Neutrophil (primary cell): ENCODE results near the gene VAV1.

ENCODE experiments used
- H3K27ac ChIP-seq: fragments of 200-600 bp; sonication (generic); 2 replicates; pipeline ENCODE4 v1.5.1; 2016; ENCODE audit warnings: mild to moderate bottlenecking, moderate library complexity
- H3K27me3 ChIP-seq: fragments of 200-600 bp; sonication (generic); 2 replicates; pipeline ENCODE4 v1.6.0; 2016; ENCODE audit warnings: mild to moderate bottlenecking
- H3K36me3 ChIP-seq: fragments of 200-600 bp; sonication (generic); 2 replicates; pipeline ENCODE4 v1.5.1; 2017
- H3K4me1 ChIP-seq, 2 experiments: fragments of 200-600 bp in 1 of 2; sonication (generic) in 1 of 2; 1 replicate in 1 of 2; 2 replicates in 1 of 2; pipeline versions ENCODE4 v1.5.1 to v1.6.1; 2013 to 2016; ENCODE audit warnings: low read depth in 1 of 2, low read length in 1 of 2, mild to moderate bottlenecking in 1 of 2, moderate library complexity in 1 of 2; ENCODE audit not compliant: control insufficient read depth in 1 of 2, insufficient read depth in 1 of 2
- H3K4me3 ChIP-seq, 2 experiments: fragments of 200-600 bp in 1 of 2; sonication (generic) in 1 of 2; 1 replicate in 1 of 2; 2 replicates in 1 of 2; pipeline ENCODE4 v1.5.1; 2013 to 2016; ENCODE audit warnings: low read depth in 1 of 2, low read length in 1 of 2, mild to moderate bottlenecking in 1 of 2, moderate library complexity in 1 of 2
- H3K9me3 ChIP-seq: fragments of 200-600 bp; sonication (generic); 2 replicates; pipeline ENCODE4 v1.5.1; 2016
- TF ChIP-seq, protein P1 (sequence below): fragments of 200-600 bp; sonication (generic); IDR thresholded peaks from 2 replicates; pipeline ENCODE4 v1.5.1; 2016; ENCODE audit warnings: antibody characterized with exemption

VAV1 gene

DNA sequence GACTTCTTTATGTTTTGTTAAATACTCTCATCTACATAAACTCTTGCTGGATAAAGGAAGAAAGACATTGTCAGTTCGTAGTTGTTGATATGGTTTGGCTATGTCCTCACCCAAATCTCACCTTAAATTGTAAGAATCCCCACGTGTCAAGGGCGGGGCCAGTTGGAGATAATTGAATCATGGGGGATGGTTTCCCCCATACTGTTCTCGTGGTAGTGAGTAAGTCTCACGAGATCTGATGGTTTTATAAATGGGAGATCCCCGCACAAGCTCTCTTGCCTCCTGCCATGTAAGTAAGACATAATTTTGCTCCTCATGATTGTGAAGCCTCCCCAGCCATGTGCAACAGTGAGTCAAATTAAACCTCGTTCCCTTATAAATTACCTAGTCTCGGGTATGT, 118.4 kb downstream of the VAV1 start:
- Histone ChIP-seq H3K4me1 (peaks cover 80 to 83% of the 10 kb centered on the region in 2 experiments), H3K27ac (peak overlapping the region; percentile 92)

DNA sequence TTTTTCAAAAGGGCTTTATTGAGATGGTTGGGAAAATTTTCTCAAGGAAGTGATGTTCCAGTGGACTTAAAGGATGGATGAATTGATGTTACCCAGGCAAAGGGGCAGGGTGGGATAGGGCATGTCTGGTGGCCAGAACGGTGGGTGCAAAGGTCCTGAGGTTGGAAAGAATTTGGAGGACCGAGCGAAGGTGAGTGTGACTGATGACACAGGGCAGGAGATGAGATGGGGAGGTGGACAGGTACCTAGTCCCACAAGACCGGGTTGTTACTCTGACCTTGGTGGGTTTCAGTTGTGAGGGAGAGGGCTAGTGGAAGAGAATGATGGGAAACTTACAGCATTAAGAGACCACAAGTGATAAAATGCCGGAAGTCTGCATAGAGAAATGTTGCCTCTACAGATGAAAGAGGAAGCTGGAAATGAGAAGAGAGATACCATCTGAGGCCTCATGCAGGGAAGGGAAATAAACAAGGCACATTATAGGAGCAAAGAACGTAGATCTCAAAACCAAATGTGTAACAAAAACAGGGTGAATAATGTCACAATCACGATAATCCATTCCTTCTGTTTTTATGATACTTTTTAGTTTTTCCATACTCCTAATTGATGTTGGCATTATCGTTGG, 119.4 kb downstream of the VAV1 start:
- Histone ChIP-seq H3K9me3 (no peaks in the 10 kb centered on the region), H3K36me3 (peaks cover 24% of the 10 kb centered on the region), H3K4me3 (peak overlapping the region; percentile 43 to 53), H3K27ac (peak overlapping the region; percentile 92), H3K4me1 (peaks cover 74 to 75% of the 10 kb centered on the region in 2 experiments), H3K27me3 (no peaks in the 10 kb centered on the region)
- TF ChIP-seq, protein P1, sequence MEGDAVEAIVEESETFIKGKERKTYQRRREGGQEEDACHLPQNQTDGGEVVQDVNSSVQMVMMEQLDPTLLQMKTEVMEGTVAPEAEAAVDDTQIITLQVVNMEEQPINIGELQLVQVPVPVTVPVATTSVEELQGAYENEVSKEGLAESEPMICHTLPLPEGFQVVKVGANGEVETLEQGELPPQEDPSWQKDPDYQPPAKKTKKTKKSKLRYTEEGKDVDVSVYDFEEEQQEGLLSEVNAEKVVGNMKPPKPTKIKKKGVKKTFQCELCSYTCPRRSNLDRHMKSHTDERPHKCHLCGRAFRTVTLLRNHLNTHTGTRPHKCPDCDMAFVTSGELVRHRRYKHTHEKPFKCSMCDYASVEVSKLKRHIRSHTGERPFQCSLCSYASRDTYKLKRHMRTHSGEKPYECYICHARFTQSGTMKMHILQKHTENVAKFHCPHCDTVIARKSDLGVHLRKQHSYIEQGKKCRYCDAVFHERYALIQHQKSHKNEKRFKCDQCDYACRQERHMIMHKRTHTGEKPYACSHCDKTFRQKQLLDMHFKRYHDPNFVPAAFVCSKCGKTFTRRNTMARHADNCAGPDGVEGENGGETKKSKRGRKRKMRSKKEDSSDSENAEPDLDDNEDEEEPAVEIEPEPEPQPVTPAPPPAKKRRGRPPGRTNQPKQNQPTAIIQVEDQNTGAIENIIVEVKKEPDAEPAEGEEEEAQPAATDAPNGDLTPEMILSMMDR, result no peak

More for the DNA sequence above, 118.4 kb downstream of the VAV1 start:
- Histone ChIP-seq H3K9me3 (no peaks in the 10 kb centered on the region), H3K27me3 (no peaks in the 10 kb centered on the region), H3K4me3 (peak overlapping the region in 1 of 2 experiments; percentile 43), H3K36me3 (peaks cover 15% of the 10 kb centered on the region)
- TF ChIP-seq, protein P1, result no peak

DNA sequence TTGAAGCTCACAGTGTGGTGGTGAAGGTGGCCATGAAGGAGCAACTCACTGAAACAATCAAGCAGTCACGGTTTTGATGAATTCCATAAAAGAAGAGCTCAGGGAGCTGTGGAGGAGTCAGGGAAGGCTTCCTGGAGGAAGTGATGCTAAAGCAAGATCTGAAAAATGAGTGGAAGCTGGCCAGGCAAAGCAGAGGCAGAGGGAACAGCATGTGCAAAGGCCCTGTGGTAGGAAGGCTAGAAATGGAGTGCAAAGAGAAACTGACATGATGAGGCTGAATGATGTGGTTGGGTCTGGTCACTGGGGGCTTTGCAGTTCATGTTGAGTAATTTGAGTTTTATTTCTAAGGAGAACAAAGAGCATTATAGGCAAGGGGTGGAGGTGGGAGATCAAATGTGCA, 121.8 kb downstream of the VAV1 start:
- no peaks in the 10 kb centered on the region for H3K27me3 ChIP-seq
- peaks cover 48% of the 10 kb centered on the region for H3K36me3 ChIP-seq
- H3K4me1 ChIP-seq, result peaks cover 49 to 50% of the 10 kb centered on the region in 2 experiments
- H3K4me3 ChIP-seq, result no peak overlapping the region
- no peaks in the 10 kb centered on the region for H3K9me3 ChIP-seq
- TF ChIP-seq, protein P1, result no peak
- H3K27ac ChIP-seq, result peak overlapping the region; percentile 49

DNA sequence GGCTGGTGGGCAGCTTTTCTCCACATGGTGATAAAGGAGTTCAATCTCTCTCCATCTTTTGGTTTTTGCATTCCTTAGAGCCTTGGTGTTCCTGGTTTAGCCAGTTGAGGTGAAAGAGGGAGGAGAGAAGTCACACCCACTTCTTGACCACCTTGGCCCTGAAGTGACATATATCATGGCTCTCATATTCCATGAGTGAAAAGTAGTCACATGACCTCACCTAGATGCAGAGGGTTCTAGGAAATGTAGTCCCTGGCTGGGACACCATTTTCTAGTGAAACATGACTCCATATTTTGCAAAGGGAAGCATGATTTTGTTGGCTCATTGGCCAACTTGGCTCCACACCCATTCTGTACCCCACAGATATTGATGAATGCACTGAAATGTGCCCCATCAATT, 130.9 kb downstream of the VAV1 start:
- no peak overlapping the region for H3K4me3 ChIP-seq
- no peak overlapping the region for H3K27ac ChIP-seq
- H3K4me1 ChIP-seq, result no peaks in the 10 kb centered on the region
- H3K36me3 ChIP-seq, result peaks cover 96% of the 10 kb centered on the region
- H3K9me3 ChIP-seq, result no peaks in the 10 kb centered on the region
- H3K27me3 ChIP-seq, result no peaks in the 10 kb centered on the region
- TF ChIP-seq, protein P1, result no peak

DNA sequence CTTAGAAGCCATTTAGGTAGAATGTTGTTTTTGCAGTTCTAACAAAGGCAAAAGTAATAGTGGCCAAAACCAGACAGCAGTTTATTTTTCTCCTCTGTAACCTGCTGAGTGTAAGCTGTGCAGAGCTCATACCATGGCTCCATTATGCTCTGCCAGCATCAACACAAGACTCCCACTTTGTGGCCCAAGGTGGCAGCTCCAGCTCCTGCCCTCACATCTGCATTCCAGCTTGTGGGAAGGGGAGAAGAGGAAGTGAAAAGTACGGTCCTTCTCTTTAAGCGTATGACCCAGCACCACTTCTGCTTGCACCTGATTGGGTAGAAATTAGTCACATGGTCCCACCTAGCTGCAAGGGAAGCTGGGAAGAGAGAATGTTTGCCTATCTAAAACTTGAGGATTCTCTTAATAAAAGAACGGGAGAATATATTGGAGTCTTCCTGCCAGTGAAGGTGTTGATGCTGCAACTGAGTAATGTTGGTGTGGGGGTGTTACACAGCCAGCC, 134.1 kb downstream of the VAV1 start:
- Histone ChIP-seq H3K4me3 (no peak overlapping the region), H3K36me3 (peaks cover 95% of the 10 kb centered on the region), H3K27me3 (no peaks in the 10 kb centered on the region), H3K4me1 (no peaks in the 10 kb centered on the region), H3K9me3 (peaks cover 1% of the 10 kb centered on the region), H3K27ac (no peak overlapping the region)
- TF ChIP-seq, protein P1, result no peak
